ENCODE results near the gene ANXA5.

Gene ANXA5

DNA sequence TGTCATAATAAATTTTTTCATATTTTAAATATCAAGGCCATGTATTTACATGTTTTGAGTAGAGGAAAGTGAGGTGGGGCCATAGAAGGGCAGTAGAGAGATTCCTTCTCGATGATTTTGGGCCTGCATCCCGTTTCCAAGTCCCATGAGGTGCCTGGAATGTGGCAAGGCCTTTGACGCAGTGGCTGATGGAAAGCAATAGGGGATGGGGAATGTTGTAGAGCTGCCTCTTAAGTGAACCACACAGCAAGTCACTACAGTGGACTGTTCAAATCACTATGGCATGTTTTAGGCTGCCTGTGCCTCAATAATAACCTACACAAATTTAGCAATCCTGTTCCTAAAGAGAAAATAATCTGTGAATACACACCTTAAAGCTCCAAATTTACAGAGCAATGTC, 48.3 kb downstream of the ANXA5 start:
- TF ChIP-seq, protein P1, sequence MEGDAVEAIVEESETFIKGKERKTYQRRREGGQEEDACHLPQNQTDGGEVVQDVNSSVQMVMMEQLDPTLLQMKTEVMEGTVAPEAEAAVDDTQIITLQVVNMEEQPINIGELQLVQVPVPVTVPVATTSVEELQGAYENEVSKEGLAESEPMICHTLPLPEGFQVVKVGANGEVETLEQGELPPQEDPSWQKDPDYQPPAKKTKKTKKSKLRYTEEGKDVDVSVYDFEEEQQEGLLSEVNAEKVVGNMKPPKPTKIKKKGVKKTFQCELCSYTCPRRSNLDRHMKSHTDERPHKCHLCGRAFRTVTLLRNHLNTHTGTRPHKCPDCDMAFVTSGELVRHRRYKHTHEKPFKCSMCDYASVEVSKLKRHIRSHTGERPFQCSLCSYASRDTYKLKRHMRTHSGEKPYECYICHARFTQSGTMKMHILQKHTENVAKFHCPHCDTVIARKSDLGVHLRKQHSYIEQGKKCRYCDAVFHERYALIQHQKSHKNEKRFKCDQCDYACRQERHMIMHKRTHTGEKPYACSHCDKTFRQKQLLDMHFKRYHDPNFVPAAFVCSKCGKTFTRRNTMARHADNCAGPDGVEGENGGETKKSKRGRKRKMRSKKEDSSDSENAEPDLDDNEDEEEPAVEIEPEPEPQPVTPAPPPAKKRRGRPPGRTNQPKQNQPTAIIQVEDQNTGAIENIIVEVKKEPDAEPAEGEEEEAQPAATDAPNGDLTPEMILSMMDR (IDR thresholded peaks at IDR 0.05; ENCODE audit: borderline replicate concordance, control extremely low read depth, extremely low read depth, insufficient read depth, missing control alignments): no peak
- DNase-seq (ENCODE audit: low spot score): no peak
- in situ Hi-C loops (cut with MboI; ENCODE audit: low sequenced_read_pairs, unreplicated experiment): no loop called here

DNA sequence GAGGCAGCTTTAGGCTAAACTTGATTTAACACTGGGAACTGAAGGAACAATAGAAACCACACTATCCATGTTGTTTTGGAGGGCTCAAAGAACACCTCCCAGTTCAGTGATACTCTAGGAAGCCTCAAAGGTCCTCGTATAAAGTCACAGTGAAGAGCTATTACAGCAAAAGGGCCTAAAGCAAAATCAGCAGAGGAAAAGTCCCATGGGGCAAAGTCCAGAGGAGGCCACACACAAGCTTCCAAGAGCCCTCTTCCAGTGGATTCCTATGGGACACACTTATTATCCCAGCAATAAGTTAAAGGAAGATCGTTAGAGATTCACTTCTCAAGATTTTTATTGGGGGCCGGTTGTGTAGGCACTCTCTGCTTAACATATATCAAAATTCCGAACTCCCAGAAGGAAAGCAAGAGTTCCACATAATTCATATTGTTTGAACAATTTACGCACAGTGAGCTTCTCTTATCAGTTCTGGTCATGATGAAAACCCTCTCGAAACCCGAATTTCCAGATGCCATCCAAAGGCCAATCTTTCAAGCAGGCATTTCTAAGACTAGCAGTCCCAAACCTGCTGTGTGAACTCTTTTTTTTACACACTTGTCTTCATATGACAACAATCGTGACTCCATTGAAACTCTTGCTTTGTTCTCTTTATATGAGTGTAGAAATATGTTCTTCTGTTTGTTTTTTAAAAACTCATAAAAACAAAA, 53.7 kb downstream of the ANXA5 start:
- in situ Hi-C loops (cut with MboI; ENCODE audit: low sequenced_read_pairs, unreplicated experiment): no loop called here
- TF ChIP-seq, protein P1 (IDR thresholded peaks at IDR 0.05; ENCODE audit: borderline replicate concordance, control extremely low read depth, extremely low read depth, insufficient read depth, missing control alignments): no peak
- DNase-seq (ENCODE audit: low spot score): no peak

DNA sequence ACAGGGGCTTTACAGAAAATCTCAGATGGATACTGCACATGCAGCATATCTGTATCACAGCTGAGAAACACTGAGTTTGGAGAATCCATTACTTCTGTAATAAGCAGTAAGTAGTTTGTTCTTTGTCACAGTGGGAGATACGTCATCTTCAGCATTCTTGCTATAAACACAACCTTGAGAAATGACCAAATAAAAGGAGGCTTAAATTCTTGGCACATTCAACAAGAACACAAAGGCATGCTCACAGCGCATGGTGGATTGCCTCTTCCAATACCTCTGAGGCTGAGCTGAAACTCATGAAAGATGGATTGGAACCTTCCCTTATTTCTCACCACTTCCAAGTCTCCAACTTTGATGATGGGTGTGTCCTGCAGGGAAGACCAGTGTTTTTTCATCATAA, 54.5 kb downstream of the ANXA5 start:
- in situ Hi-C loops (cut with MboI; ENCODE audit: low sequenced_read_pairs, unreplicated experiment): no loop called here
- DNase-seq (ENCODE audit: low spot score): no peak
- TF ChIP-seq, protein P1 (IDR thresholded peaks at IDR 0.05; ENCODE audit: borderline replicate concordance, control extremely low read depth, extremely low read depth, insufficient read depth, missing control alignments): no peak

DNA sequence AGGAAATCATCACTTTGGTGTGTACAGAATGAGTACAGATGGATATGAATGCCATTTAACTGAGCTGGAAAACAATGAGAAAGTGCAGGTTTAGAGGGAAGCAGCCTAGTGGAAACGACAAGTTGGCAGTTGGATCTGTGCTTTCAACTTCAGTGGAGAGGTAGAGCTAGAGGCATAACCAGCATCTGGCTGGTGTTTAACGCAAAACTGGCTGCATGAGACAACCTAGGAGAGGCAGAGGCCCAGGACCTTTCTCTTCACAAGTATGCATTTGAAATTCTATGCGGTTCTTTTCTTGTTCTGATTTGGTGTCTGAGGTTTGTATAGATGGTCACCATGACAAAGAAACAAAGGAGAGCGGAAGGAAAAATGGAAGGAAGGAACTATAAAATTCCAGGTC, 63.1 kb downstream of the ANXA5 start:
- DNase-seq (ENCODE audit: low spot score): no peak
- TF ChIP-seq, protein P1 (IDR thresholded peaks at IDR 0.05; ENCODE audit: borderline replicate concordance, control extremely low read depth, extremely low read depth, insufficient read depth, missing control alignments): no peak
- in situ Hi-C loops (cut with MboI; ENCODE audit: low sequenced_read_pairs, unreplicated experiment): no loop called here

DNA sequence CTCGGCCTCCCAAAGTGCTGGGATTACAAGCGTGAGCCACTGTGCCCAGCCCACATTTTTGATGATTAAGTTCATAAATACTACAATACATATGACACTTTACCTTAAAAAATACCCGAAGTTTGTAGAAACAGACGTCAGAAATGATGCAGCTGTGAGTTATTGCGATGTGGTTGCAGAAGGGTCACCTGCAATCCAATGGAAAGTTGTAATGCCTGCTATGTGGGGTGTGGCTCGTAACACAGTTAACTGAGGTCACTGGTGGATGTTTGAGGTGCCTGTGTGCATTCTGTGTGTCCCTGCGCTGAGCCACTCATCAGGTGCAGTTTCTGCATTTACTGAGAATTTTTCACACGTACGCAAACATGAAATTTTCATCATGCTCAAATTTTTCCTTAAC, 64.1 kb downstream of the ANXA5 start:
- in situ Hi-C loops (cut with MboI; ENCODE audit: low sequenced_read_pairs, unreplicated experiment): no loop called here
- TF ChIP-seq, protein P1 (IDR thresholded peaks at IDR 0.05; ENCODE audit: borderline replicate concordance, control extremely low read depth, extremely low read depth, insufficient read depth, missing control alignments): no peak
- no peak for DNase-seq (ENCODE audit: low spot score)

Data from GM13976 (cell line).